ENCODE data around the gene EHF.

DNA sequence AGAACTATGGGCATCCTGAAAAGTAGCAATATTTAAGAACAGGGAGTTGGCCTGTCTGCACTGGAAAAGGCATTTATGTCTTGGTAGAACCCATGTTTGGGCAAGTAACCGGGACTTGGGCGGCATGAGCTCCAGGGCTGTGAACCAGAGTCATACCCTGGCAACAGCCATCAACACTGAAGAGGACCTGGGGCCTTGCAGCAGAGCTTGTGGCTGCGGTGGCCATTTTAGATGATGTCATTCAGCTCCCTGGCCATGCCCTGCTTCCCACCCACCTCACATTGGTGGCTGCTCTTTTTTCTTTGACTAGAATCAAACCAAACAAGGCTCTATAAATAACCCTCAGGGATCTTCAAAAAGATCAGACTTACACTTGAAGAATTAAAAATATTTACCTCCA, 26.6 kb downstream of the EHF start:
- TF ChIP-seq, protein P1, sequence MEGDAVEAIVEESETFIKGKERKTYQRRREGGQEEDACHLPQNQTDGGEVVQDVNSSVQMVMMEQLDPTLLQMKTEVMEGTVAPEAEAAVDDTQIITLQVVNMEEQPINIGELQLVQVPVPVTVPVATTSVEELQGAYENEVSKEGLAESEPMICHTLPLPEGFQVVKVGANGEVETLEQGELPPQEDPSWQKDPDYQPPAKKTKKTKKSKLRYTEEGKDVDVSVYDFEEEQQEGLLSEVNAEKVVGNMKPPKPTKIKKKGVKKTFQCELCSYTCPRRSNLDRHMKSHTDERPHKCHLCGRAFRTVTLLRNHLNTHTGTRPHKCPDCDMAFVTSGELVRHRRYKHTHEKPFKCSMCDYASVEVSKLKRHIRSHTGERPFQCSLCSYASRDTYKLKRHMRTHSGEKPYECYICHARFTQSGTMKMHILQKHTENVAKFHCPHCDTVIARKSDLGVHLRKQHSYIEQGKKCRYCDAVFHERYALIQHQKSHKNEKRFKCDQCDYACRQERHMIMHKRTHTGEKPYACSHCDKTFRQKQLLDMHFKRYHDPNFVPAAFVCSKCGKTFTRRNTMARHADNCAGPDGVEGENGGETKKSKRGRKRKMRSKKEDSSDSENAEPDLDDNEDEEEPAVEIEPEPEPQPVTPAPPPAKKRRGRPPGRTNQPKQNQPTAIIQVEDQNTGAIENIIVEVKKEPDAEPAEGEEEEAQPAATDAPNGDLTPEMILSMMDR (IDR thresholded peaks at IDR 0.05) = no peak
- no peak for TF ChIP-seq POLR2A (IDR thresholded peaks at IDR 0.05)
